Body of pancreas (tissue), 4 donors: ENCODE measurements around the gene TEX28. TPM values are rescaled to one million over a fixed set of nuclear protein-coding genes. Genes with fewer than 3 reads are reported as not detected.
"Not testable (repeated sequence)": the region's sequence is repeated elsewhere in the genome, so short reads cannot be mapped to it uniquely, and the experiment has no call there.

ENCODE experiments used
- ATAC-seq: fragments of 150-250 bp; one replicate; pipeline ENCODE4 v1.9.1; 2016
- DNase-seq, 4 donors: peaks; one replicate each; pipeline ENCODE4 v3.0.0-alpha.2; 2019
- H3K27ac ChIP-seq, 4 donors: fragments of 200-600 bp; sonication (generic); 1 replicate in 3 of 4; 2 replicates in 1 of 4; pipeline versions ENCODE4 v1.5.1 to v1.6.1; 2016 to 2019; ENCODE audit warnings: mild to moderate bottlenecking in 1 of 4, mixed read lengths in 1 of 4, moderate library complexity in 1 of 4
- H3K27me3 ChIP-seq, 2 donors: fragments of 200-600 bp; sonication (generic); one replicate each; pipeline ENCODE4 v1.6.0; 2016; ENCODE audit warnings: mild to moderate bottlenecking in 1 of 2
- H3K36me3 ChIP-seq, 2 donors: fragments of 200-600 bp; sonication (generic); replicated peaks in 1 of 2; 2 replicates each; pipeline ENCODE4 v1.5.1; 2016; ENCODE audit warnings: low read depth in 2 of 2; ENCODE audit not compliant: insufficient read depth in 1 of 2
- H3K4me1 ChIP-seq: fragments of 200-600 bp; sonication (generic); one replicate; pipeline ENCODE4 v1.6.0; 2016
- H3K4me3 ChIP-seq, 2 donors: fragments of 200-600 bp; sonication (generic); 1 replicate in 1 of 2; 2 replicates in 1 of 2; pipeline ENCODE4 v1.5.1; 2016 to 2019
- H3K9me3 ChIP-seq, 3 donors: fragments of 200-600 bp; sonication (generic); 1 replicate in 2 of 3; 2 replicates in 1 of 3; pipeline ENCODE4 v1.5.1; 2016
- WGBS, 2 donors: methylation state at CpG; one replicate each; pipeline ENCODE4 v1.1.5; 2017; 5-methylcytosine and 5-hydroxymethylcytosine counted together
- intact Hi-C: fragments of 100-400 bp; cut with DNase I; formaldehyde crosslinking; loops from one replicate; pipeline ENCODE4 v1.15.1; 2023
- total RNA-seq, 2 donors: library from RNA; depleted of rRNA; stranded (reverse); fragments of >200 nt; gene quantifications; one replicate each; pipeline ENCODE4 v1.1.0, GENCODE V29; 2016

Gene TEX28
- total RNA-seq, 2 donors from 2014 or later, result not detected

DNA sequence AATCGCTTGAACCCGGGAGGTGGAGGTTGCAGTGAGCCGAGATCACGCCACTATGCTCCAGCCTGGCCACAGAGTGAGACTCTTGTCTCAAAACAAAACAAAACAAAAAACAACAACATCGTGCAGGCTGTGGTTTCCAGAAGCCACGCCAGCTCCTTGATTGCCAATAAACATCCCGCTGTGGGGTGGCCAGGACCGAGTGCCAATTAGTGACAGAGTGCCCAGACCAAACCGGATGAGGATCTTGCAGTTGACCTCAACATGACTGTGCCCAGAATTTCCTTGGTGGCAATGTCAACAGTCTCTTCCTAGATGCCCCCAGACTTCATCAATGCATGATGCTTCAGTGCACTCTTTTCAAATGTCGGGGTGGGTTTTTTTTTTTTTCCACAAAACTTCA is 36.2 kb downstream of the TEX28 start:
- no CpG with 5 or more reads among the region's 10 CpGs for WGBS, 2 donors

DNA sequence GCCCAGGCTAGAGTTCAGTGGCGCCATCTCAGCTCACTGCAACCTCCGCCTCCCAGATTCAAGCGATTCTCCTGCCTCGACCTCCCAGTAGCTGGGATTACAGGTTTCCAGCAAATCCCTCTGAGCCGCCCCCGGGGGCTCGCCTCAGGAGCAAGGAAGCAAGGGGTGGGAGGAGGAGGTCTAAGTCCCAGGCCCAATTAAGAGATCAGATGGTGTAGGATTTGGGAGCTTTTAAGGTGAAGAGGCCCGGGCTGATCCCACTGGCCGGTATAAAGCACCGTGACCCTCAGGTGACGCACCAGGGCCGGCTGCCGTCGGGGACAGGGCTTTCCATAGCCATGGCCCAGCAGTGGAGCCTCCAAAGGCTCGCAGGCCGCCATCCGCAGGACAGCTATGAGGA is 37.6 kb downstream of the TEX28 start, which contains the start of gene OPN1MW3:
OPN1MW3 (plus strand) TSS at position 301 of the 400 bp plus-strand sequence; CDS start at position 339, 38 bp downstream.
- H3K9me3 ChIP-seq, H3K36me3 ChIP-seq, H3K4me1 ChIP-seq, DNase-seq, H3K27me3 ChIP-seq, intact Hi-C loops, H3K4me3 ChIP-seq, ATAC-seq, H3K27ac ChIP-seq: not testable (repeated sequence)
- no CpG with 5 or more reads among the region's 17 CpGs for WGBS, 2 donors

More for the DNA sequence above, 36.2 kb downstream of the TEX28 start:
- H3K36me3 ChIP-seq, H3K27ac ChIP-seq, H3K27me3 ChIP-seq, intact Hi-C loops, ATAC-seq, H3K4me3 ChIP-seq, H3K9me3 ChIP-seq, H3K4me1 ChIP-seq, DNase-seq: not testable (repeated sequence)

DNA sequence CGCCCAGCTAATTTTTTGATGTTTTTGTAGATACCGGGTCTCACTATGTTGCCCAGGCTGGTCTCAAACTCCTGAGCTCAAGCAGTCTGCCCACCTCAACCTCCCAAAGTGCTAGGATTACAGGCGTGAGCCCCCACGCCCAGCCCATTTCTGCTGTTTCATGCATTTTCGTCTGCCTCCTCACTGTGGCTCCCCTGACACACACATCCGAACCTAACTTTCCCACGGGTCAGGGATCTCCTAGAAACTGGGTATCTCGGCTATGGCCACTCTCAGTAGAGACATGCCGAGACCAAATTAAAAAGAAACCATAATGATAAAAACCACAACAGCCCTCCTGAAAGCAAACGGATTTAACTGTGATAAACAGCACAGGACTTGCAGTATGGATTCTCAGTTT is 46.8 kb downstream of the TEX28 start:
- H3K27ac ChIP-seq, ATAC-seq, H3K27me3 ChIP-seq, intact Hi-C loops, H3K9me3 ChIP-seq, DNase-seq, H3K4me1 ChIP-seq, H3K36me3 ChIP-seq, H3K4me3 ChIP-seq: not testable (repeated sequence)
- WGBS, 2 donors, result no CpG with 5 or more reads among the region's 10 CpGs

DNA sequence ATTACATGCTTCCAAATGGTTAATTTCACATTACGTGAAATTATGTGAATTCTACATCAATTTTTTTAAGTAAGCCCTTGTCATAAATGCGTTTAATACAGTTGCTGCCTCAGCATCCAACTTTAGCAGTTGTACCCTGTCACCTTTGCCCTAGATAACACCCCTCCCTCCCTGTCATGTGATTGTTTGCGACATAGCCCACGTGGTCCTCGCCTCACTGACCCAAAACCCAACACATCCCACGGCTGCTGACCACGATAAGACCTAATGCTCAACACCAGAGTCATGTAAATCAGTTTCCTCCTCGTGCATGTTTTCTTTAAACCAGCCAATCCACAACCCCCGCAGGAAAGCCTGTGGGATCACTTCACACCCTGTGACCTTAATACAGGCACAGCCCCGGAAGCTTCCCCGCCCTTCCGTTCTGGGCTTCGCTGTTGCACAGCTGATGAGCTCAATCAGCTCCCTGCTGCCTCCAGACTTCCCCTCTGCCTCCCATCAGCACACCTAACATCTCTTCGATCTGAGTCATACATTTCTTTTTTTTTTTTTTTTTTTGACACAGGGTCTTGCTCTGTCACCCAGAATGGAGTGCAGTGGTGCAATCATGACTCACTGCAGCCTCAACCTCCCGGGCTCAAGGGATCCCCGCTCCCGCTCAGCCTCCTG is 47.4 kb downstream of the TEX28 start:
- DNase-seq, H3K27ac ChIP-seq, H3K36me3 ChIP-seq, intact Hi-C loops, H3K27me3 ChIP-seq, H3K9me3 ChIP-seq, H3K4me3 ChIP-seq, H3K4me1 ChIP-seq: not testable (repeated sequence)
- peak; percentile 38 for ATAC-seq
- no CpG with 5 or more reads among the region's 17 CpGs for WGBS, 2 donors

DNA sequence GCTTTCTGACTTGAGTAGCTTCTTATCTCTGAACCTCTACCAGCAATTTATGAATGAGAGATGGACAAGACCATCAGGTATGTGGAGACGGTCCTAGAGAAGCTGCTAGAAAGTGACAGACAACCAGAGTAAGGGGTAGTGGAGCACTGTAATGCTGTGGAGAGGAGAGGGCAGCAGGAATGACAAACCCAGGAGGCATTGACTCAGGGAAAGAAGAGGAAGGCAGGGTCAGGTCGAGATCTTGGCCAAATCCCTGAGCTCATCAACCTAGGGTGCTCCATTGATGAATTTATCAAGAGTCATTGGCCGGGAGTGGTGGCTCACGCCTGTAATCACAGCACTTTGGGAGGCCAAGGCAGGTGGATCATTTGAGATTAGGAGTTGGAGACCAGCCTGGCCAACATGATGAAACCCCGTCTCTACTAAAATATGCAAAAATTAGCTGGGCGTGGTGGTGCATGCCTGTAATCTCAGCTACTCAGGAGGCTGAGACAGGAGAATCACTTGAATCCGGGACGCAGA is 54.9 kb downstream of the TEX28 start:
- H3K9me3 ChIP-seq, intact Hi-C loops, H3K27me3 ChIP-seq, ATAC-seq, H3K36me3 ChIP-seq, H3K27ac ChIP-seq, H3K4me3 ChIP-seq, H3K4me1 ChIP-seq: not testable (repeated sequence)
- WGBS, 2 donors, result 67 to 78% methylated on average over 4 to 5 of the region's 8 CpGs
- DNase-seq, result peak in 2 of 4 donors; percentile 3 to 7

DNA sequence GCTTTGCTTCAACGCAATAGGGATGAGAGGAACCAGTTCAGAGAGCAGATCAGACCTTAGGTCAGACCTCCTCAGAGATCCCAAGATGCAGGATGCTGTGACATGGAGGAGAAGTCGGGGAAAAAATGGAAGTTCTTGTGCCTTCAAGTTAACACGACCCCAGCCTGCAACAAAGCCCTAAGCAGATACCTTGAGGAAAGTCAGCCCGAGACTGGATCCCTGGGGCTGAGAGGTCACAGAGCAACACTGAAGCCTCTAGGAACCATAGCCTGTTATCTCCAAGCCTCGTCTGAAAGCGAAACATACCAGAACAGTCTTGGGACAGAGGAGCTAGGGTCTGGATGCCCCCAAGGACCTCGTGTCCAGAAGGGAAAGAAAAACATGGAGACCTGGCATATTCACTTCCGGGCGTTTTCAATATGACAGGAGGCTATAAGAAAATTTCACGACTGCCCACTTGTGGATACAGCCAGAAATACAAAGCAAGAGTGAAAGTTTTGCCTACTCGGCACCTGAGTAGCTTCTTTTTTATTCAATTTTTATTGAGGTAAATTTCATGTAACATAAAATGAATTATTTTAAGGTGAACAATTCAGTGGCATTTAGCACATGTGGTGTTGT is 55.9 kb downstream of the TEX28 start:
- H3K36me3 ChIP-seq, H3K4me3 ChIP-seq, H3K27me3 ChIP-seq, H3K4me1 ChIP-seq, H3K9me3 ChIP-seq, H3K27ac ChIP-seq, DNase-seq, ATAC-seq, intact Hi-C loops: not testable (repeated sequence)
- WGBS, 2 donors, result 73% methylated on average over 3 of the region's 11 CpGs; no CpG with 5 or more reads in 1 of the 2 donors

DNA sequence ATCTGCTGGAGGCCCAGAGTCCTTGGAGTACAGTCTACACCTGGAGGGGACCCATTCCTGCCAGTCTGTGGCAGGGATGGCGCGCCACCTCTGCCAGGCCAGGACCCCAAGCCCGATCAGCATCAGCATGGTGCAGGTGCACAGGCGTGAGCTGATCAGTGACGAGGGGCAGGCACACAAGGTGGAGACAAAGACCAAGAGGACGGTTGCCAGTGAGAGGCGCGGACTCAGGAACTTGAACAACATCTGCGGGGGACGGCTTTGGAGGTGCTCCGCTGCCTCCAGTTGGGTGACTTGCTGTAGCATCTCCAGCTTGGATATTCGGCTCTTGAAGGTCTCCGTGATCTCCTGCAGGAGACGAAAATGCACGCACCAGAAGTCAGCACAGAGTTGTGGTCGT is 61.3 kb downstream of the TEX28 start:
- H3K27ac ChIP-seq, H3K36me3 ChIP-seq, H3K4me3 ChIP-seq, intact Hi-C loops, ATAC-seq, DNase-seq, H3K27me3 ChIP-seq, H3K4me1 ChIP-seq, H3K9me3 ChIP-seq: not testable (repeated sequence)
- WGBS, 2 donors, result no CpG with 5 or more reads among the region's 16 CpGs

DNA sequence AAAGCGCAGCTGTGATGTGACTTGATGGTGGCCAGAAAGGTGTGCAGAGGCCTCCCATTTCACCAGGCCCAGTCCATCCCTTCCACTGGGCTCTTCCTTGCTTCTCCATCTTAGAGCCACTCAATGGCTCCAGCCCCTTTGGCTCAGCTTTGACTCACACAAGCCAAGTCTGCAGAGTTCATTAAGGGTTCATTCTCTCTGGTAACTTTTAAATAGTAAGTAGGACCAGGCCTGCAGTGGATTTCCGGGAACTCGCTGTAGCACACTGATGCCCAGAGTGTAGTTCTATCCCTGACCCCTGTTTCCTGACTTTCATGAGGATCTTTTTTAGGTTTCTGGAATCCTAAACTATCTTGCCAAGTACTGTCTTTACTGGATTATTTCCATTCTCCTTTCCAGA is 63.5 kb downstream of the TEX28 start:
- intact Hi-C loops, H3K36me3 ChIP-seq, H3K4me1 ChIP-seq, DNase-seq, H3K9me3 ChIP-seq, H3K27me3 ChIP-seq, H3K27ac ChIP-seq, H3K4me3 ChIP-seq: not testable (repeated sequence)
- ATAC-seq, result peak; percentile 15
- no CpG with 5 or more reads among the region's 3 CpGs for WGBS, 2 donors

DNA sequence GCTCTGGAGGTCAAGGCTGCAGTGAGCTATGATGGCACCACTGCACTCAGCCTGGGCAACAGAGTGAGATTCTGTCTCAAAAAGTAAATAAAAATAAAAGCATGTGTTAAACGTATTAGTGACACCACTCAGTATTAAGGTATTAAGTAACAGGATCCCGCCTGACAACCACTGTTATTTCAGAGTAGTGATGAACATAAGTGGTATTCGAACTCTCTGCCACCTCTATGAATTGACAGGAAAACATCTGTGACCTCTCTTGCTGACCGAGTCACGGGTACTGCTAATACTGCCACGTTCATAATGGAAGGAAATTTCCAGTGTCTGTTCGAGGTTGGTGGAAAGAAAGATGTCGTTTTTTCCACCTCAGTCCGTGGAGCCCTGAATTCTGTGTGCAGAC is 68.2 kb downstream of the TEX28 start:
- no CpG with 5 or more reads among the region's 9 CpGs for WGBS, 2 donors
- ATAC-seq, H3K4me3 ChIP-seq, H3K27me3 ChIP-seq, H3K4me1 ChIP-seq, DNase-seq, H3K9me3 ChIP-seq, H3K27ac ChIP-seq, H3K36me3 ChIP-seq, intact Hi-C loops: not testable (repeated sequence)

DNA sequence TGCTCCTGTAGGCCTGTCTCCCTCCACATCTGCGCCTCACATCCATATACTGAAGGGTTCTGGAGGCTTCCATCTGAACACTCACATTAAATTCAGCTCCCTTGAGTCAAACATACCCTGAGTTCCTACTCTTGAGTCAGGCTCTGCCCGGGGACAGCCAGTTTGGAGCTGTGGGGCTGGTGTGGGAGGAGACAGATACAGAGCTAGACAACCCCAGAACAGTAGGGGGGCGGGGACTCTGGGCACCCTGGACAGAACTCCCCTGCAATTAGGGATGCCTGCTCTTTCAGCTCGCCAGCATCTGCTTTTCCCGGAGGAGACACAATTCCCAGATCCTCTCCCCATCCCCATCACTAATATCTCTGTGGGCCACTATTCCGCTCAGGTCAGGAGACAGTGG is 69.6 kb downstream of the TEX28 start:
- no CpG with 5 or more reads among the region's 6 CpGs for WGBS, 2 donors
- H3K4me3 ChIP-seq, H3K27me3 ChIP-seq, DNase-seq, ATAC-seq, H3K27ac ChIP-seq, H3K9me3 ChIP-seq, H3K4me1 ChIP-seq, intact Hi-C loops, H3K36me3 ChIP-seq: not testable (repeated sequence)
